OCI-LY7 (cell line): Measurements from ENCODE around the gene MED15.
"Not testable (repeated sequence)": the region's sequence is repeated elsewhere in the genome, so short reads cannot be mapped to it uniquely, and the experiment has no call there.

Experiments used
- CTCF ChIP-seq: fragments of 200-600 bp; sonication (generic); conservative IDR thresholded peaks from 2 replicates; pipeline ENCODE4 v1.5.1; 2014; ENCODE audit warnings: mild to moderate bottlenecking, antibody characterized with exemption, low read length, moderate library complexity, mixed read lengths
- EZH2phosphoT487 ChIP-seq: fragments of 200-600 bp; sonication (generic); IDR thresholded peaks from 2 replicates; pipeline ENCODE4 v1.6.1; 2018; ENCODE audit warnings: low read depth, borderline replicate concordance, mild to moderate bottlenecking, mixed run types, antibody characterized with exemption, low read length, moderate library complexity, mixed read lengths

GRCh38 chr22:20470525-20470924 lies 36.9 kb upstream of the MED15 start:
- not testable (repeated sequence) for TF ChIP-seq CTCF, EZH2phosphoT487
